Gastroesophageal sphincter (tissue), 3 donors: ENCODE results near the gene BTBD2.

Source experiments
- CTCF ChIP-seq, 4 experiments: fragments of 200-600 bp in 2 of 4; fragments of 450-650 bp in 2 of 4; sonication (generic) in 1 of 4; IDR thresholded peaks; one replicate each; pipeline ENCODE4 v1.5.1; 2017 to 2019; ENCODE audit warnings: antibody characterized with exemption in 4 of 4, mild to moderate bottlenecking in 2 of 4, moderate library complexity in 2 of 4
- EP300 ChIP-seq: sonication (generic); formaldehyde crosslinking; IDR thresholded peaks from one replicate; pipeline ENCODE4 v1.6.1; 2017; ENCODE audit warnings: antibody characterized with exemption, mild to moderate bottlenecking
- POLR2A ChIP-seq, 2 donors: fragments of 450-650 bp; IDR thresholded peaks; one replicate each; pipeline ENCODE4 v1.6.1; 2017; ENCODE audit warnings: antibody characterized with exemption in 2 of 2, mild to moderate bottlenecking in 2 of 2, moderate library complexity in 1 of 2
- POLR2AphosphoS5 ChIP-seq: sonication (generic); formaldehyde crosslinking; IDR thresholded peaks from one replicate; pipeline ENCODE4 v1.6.1; 2017; ENCODE audit warnings: antibody characterized with exemption

GRCh38 chr19:2035590-2035991, 20.1 kb upstream of the BTBD2 start:
- TF ChIP-seq CTCF (IDR thresholded peaks at IDR 0.05), result no peak
- TF ChIP-seq POLR2AphosphoS5, result no peak
- no peak for TF ChIP-seq POLR2A (IDR thresholded peaks at IDR 0.05)
- no peak for TF ChIP-seq EP300
